Measurements from ENCODE around the gene AIFM2.
"Not testable (repeated sequence)": the region's sequence is repeated elsewhere in the genome, so short reads cannot be mapped to it uniquely, and the experiment has no call there.

AIFM2 gene

DNA sequence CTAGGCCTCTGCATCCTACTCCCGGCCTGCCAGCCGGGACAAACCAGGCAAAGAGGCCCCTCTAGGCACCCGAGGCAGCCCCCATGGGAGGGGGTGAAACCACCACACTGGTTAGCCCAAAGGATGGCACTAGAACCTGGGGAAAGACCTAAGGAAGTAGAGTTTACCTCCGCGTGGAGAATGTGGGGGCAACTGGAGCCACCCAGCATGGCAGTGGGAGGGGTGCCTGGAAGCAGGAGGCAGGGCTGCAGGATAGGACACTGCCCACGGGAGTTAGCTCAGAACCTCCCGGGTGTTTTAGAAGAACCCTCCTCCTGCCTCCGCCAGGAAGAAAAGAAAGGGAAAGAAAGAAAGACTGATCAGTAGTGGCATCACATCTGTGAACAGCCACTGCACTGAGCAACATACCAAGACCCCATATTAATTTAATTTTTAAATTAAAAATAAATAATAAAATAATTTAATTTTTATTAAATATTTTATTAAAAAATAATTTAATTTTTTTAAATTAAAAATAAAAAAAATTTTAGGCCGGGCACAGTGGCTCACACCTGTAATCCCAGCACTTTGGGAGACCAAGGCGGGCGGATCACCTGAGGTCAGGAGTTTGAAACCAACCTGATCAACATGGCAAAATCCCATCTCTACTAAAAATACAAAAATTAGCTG is 11.2 kb downstream of the AIFM2 start:
- no peak for DNase-seq

- DNase-seq = no peak
These were observed 12.2 kb downstream of the AIFM2 start for GRCh38 chr10:70120417-70120816.

DNA sequence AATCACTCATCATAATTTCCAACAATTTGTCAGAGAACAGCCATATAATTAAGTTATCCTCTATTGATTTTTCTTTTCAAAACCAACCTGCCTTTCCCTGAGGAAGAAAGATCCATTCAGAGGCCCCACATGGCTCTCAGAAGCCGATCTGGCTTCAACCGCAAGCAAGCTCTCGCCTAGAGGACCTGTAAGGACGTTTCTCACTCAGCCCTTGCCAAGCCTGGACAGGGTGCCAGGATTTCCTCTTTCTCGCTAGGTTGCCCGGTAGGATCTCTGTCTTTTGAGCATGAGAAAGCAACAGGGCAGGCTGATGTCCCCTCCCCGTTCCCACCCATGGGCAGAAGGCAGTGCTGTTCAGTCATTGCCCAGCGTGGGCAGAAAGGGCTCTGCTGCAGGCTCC is 13.0 kb downstream of the AIFM2 start:
- DNase-seq = no peak

- DNase-seq = no peak
These were observed 13.4 kb downstream of the AIFM2 start for GRCh38 chr10:70119197-70119596.

DNA sequence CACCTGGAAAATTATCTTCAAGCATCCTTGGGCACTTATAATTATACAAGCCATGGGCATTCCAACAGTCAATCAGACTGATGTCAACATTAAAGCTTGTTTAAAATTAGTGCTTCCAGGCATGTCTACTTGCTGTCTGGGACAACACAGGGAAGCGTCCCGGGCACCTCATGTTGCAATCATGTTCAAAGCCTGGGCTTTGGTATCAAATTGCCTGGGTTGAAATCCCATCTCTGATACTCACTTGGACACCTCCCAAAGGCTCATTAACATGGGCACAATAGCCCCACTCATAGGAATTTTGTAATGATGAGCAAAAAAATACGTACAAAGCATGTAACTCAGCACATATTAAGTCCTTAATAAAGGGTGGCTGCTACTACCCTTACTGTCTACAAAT is 14.4 kb downstream of the AIFM2 start:
- DNase-seq = no peak

- DNase-seq = no peak
These were observed 15.0 kb downstream of the AIFM2 start for GRCh38 chr10:70117646-70118045.

DNA sequence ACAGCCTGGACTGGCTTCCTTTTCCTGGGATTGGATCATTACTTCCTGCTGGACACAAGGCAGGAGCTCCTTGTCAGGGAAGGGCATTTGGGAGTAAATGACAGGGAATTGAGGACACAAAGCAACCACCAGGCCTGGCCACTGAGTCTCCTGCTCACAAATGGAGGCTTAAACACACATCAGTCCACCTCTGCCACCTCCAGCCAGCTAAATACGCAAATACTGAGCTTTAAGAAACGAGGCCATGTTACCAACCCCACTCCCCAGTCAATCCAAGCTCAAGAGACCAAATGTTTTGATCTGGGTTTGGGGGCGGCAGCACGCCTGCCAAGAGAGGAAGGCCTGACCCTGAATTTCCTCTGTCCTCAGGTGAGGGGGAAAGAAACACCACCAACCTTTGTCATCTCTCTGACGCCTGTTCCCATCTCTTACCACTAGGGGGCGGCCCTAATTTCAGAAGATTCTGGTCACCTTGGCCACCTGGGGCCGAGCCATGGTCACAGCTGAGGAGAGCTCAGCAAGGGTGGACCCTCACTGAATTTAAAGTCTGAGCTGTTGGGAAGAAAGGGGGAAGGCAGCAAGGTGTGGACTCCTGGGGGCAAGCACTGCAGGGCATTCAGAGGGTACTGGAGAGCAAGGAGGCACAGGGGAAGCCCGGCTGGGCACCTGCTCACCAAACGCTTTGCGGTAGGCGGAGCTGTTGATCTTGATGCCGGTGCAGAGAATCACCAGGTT is 16.5 kb downstream of the AIFM2 start:
- peak in 3 of 5 donors; percentile 27 to 49 (median 34) for DNase-seq

- DNase-seq = no peak
These were observed 17.7 kb downstream of the AIFM2 start for GRCh38 chr10:70114902-70115301.

- no peak for DNase-seq
These were observed 20.6 kb downstream of the AIFM2 start for GRCh38 chr10:70112071-70112470.

DNA sequence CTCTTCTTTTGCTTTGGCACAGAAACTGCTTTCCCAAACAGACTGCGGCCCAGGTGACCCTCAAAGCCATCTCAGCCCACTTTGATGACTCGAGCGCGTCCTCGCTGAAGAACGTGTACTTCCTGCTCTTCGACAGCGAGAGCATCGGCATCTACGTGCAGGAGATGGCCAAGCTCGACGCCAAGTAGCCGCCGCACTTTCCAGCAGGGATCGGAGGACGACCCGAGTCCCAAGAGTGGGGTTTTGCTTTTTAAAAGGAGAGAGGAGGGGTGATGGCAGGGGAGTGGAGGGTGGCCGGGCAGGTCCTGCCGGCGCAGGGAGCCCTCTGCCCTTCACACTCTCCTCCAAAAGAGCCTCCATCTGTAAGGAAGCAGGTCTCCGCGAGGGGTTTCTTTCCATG is 21.1 kb downstream of the AIFM2 start:
- DNase-seq = no peak

DNA sequence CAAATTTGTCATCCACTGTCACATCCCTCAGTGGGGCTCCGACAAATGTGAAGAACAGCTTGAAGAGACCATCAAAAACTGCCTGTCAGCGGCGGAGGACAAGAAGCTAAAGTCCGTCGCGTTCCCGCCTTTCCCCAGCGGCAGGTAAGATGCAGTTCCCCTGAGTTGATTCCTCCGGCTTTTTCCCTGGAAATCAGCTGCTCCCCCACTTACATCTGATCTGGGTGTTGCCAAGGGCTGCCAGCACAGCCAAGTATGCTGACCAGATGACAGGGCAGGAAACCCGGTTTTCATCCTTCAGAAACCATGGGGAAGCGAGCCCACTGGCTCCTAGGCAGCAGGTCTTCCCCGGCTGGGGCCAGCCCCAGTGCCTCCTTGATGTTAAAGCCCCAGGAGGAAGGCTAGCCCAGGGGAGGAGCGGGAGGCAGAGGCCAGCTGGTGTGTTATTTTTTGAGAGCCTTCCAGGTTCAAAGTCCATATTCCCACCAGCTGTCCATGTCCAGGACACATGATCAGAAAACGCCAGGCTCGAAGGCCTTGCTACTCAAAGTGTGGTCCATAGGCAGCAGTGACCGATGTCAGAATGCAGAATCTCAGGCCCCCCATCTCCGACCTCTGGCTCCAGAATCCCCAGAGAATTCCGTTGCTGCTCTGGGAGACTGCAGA is 23.4 kb downstream of the AIFM2 start:
- DNase-seq = no peak

GRCh38 chr10:70106958-70107791 is 25.4 kb downstream of the AIFM2 start:
- no peak for DNase-seq

DNA sequence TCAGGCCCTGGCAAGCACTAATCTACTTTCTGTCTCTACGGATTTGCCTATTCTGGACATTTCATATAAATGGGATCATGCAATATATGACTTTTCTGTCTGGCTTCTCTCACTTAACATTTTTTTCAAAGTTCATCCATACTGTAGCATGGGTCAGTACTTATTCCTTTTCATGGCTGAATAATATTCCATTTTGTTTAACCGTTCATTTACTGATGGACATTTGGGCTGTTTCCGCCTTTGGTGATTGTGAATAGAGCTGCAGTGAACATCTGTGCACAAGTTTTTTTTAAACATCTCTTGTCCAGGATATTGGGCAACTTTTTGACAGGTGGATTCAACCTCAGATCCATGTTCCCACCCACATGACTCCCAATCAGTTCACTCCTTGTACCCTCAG is 31.0 kb downstream of the AIFM2 start:
- no peak for DNase-seq

DNA sequence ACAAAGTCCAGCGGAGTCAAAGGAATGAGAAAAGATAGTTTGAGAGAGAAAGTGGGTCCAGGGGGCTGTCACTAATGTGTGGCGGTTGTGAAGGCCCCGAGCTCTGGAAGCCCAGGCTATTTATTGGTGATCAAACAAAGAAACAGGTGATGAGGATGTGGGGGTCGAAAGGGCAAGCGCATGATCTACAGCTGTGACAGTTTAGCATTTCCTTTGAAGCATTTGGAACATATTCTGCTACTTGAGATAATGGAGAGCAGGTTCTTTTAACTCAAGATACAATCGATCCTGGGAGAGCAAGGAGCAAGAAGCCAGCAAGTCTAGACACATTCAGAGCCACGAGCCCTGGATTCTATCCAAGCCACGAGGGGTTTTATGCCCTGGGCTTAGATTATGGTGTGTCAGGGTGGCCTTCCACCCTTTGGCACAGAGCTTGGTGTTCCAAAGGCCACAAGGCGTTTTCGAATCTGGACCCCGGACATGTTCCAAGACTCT is 31.5 kb downstream of the AIFM2 start:
- not testable (repeated sequence) for DNase-seq

DNA sequence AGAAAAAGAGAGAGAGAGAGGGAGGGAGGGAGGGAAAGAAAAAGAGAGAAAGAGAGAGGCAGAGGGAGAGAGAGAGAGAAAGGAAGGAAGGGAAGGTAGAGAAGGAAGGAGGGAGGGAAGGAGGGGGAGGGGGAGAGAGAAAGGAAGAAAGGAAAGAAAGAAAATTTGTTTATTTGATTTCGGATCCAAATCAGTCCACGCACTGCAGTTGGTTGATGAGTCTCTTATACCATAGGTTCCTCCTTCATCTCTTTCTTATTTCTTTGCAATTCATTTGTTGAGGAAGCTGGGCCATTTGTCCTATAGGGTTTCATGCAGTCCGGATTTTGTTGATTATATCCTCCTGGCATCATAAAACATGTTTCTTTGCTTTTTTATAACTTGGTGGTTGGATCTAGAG is 34.4 kb downstream of the AIFM2 start:
- DNase-seq = no peak

DNA sequence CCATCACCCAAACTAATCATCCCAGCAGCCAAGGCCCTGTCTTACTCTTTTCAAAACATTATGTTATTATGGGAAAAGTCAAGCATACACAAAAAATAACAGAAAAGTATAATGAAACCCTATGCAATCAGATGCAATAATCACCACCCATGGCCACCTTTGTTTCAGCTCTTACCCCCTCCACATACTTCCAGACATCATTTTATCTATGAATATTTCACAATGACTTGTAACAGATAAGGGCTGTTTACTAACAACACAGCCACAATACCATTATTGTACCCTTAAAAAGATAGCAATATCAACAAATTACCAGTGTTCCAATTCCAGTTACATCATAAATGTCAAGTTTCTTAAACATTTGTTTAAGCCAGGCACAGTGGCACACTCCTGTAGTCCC is 35.2 kb downstream of the AIFM2 start:
- no peak for DNase-seq

DNA sequence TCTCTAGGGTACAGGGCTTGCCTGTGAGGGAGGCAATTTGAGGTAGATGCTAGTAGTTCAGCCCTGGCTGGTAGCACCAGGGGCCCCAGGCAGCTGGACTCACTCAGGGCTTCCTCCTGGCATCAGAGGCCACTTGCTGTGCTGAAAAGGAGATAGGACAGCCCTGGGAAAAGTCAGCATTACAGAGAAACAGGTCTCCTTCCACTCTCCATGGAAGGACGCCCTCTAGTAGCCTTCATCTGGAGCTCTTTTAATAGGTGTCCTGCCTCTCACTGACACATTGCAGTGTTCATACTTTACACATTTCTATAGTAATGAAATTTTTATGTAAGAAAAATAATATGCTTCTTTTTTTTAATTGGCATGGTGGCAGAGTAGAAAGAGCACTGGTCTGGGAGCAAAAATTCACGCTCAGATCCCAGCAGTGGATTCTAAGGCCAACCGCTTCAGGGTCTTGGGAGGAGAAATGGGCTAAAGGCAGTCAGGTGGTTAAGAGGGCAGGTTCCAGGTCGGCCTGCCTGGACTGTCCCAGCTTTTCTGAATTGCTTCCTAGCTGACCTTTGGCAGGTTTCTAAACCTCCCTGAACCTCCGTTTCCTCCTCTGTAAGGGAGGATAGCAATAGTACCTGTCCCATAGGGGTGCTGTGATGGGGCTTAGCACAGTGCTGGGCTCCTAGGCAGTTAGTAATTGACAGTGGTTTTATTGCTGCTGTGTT is 35.8 kb downstream of the AIFM2 start:
- no peak for DNase-seq

DNA sequence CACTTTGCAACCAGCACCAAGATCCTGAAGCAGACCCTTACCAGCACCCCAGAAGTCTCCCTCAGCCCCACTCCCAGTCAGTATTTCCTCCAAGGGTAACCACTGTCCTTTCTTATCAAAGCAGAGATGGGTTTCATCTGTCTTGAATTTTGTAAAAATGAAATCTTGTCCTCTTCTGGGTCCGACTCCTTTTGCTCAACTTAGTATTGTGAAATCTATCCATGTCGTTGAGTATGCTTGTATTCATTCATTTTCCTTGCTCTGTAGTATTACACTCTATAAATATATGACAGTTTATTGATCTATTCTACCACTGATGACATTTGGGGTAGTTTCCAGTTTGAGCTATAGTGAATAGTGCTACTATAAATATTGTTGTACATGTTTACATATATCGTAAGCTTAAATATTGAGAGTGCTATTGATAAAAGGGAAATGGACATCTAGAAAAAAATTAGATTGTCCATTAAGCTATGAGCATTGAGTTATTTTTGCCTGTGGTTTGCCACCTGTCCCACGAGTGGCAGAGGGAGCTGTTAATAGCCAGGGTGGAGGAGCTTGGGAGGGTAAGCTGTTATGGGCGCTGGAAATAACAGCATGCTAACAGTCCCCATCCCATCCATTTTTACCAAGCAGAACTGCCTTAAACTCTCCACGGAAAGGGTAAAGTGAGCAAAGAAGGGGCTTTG is 36.5 kb downstream of the AIFM2 start:
- no peak for DNase-seq

- DNase-seq = no peak
These were observed 38.4 kb downstream of the AIFM2 start for GRCh38 chr10:70094250-70094649.

DNA sequence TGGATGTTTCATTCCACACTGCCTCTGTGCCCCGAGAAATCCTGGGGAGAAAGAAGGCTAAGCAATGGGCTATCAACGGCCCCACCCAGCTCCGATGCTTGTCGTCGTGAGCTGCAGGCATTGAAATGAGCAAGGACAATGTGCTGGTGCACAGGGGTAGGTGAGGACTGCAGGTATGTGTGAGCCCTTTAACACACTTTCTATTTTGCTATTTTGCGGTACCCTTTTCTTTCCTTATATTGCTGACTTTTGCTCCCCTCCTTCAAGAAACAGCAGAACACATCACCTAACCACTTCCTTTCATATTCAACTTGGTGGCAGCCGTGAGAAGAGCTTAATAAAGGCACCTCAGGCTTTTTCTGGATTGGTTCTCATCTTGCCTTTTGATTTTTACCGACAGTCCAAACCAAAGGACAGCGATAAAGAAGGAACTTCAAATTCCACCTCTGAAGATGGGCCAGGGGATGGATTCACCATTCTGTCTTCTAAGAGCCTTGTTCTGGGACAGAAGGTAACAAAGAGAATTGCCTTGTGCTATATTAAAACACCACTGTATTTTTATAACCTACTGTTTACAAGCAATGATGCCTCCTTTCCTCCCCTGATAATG is 39.2 kb downstream of the AIFM2 start:
- peak in 1 of 5 donors; percentile 68 for DNase-seq

DNA sequence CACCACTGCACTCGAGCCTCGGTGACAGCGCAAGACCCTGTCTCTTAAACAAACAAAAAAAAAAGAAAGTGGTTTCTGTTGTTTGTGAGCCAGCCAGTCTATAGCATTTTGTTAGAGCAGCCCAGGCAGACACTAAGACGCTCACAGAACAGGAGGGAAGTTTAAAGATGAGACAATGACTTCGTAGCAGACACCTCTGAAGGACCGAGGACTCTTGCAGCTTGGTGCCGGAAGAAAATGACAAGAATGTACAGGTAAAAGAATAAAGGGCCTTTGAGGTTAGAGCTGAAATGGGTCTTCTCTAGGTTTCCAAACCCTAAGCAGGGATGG is 40.3 kb downstream of the AIFM2 start:
- no peak for DNase-seq
